ENCODE measurements around the gene RIT2. TPM values are rescaled to one million over a fixed set of nuclear protein-coding genes. Genes with fewer than 3 reads are reported as not detected.
A peak's percentile ranks its signal among the peaks of the same experiment; 100 is the strongest.
"Not testable (repeated sequence)": the region's sequence is repeated elsewhere in the genome, so short reads cannot be mapped to it uniquely, and the experiment has no call there.

RIT2 gene
- total and polyA plus RNA-seq, 11 donors: not detected

DNA sequence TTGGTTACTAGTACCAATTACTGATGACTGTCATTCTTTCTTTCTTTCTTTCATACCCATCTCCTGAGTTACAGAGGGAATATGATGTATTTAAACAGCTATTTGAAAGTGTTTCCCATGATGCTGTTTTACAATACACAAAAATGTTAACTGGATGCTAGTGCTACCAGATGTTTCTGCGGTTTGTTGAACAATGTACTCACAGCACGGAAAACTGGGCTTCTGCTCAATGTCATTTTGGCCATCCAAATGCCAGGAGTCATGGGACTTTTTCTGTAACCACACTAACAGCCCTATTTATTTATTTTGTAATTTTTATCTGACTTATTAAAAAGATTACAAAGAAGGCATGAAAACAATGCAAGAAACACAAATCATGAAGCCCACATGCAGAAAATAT, 313.8 kb downstream of the RIT2 start:
- WGBS, 4 donors: 54 to 62% (median 55%) methylated on average over 2 of the region's 2 CpGs

DNA sequence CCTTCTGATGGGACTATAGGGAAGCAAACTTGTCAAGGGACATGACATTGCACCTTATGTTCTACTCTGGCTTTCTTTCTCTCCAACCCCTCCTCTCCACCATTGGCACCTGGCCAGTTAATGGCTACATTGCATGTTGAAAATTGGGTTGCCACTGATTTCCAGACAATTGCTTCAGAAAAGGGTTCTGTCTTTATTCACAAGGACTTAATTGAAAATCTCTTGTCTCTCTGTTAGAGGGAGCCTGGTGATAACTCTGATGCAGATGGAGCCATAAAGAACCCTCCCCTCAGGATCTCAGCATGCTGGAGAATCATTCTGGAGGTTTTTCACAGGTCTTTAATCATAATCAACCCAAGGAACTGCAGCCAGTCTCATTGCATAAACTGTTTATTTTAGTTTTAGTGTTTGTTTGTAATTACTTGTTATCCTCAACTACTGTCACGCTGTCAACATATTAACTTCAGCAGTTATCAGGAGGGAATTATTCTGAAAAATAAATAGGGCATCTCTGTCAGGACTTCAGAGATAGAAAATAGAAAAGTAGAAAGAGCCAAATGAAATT, 316.8 kb downstream of the RIT2 start:
- Histone ChIP-seq H3K27ac (no peak overlapping the region), H3K36me3 (no peaks in the 10 kb centered on the region), H3K4me1 (no peaks in the 10 kb centered on the region), H3K27me3 (no peaks in the 10 kb centered on the region), H3K4me3 (no peak overlapping the region), H3K9me3 (no peaks in the 10 kb centered on the region)
- TF ChIP-seq, protein P1, sequence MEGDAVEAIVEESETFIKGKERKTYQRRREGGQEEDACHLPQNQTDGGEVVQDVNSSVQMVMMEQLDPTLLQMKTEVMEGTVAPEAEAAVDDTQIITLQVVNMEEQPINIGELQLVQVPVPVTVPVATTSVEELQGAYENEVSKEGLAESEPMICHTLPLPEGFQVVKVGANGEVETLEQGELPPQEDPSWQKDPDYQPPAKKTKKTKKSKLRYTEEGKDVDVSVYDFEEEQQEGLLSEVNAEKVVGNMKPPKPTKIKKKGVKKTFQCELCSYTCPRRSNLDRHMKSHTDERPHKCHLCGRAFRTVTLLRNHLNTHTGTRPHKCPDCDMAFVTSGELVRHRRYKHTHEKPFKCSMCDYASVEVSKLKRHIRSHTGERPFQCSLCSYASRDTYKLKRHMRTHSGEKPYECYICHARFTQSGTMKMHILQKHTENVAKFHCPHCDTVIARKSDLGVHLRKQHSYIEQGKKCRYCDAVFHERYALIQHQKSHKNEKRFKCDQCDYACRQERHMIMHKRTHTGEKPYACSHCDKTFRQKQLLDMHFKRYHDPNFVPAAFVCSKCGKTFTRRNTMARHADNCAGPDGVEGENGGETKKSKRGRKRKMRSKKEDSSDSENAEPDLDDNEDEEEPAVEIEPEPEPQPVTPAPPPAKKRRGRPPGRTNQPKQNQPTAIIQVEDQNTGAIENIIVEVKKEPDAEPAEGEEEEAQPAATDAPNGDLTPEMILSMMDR (IDR thresholded peaks at IDR 0.05): no peak
- no peak for TF ChIP-seq POLR2A (IDR thresholded peaks at IDR 0.05)
- intact Hi-C loops (cut with DNase I): no loop called here
- ATAC-seq (no peak), DNase-seq (no peak)
- 40 to 56% (median 49%) methylated on average over 1 of the region's 1 CpG for WGBS, 4 donors

More for the DNA sequence above, 313.8 kb downstream of the RIT2 start:
- intact Hi-C loops (cut with DNase I): loop anchor here in 1 of 10 donors (5.0 kb wide), 1 partner anchor 414 kb away; no protein-coding TSS in a partner anchor
- Histone ChIP-seq H3K27me3 (no peaks in the 10 kb centered on the region), H3K9me3 (no peaks in the 10 kb centered on the region), H3K27ac (no peak overlapping the region), H3K36me3 (no peaks in the 10 kb centered on the region), H3K4me1 (no peaks in the 10 kb centered on the region), H3K4me3 (no peak overlapping the region)
- ATAC-seq (no peak), DNase-seq (no peak)
- TF ChIP-seq POLR2A (IDR thresholded peaks at IDR 0.05): no peak
- TF ChIP-seq, protein P1 (IDR thresholded peaks at IDR 0.05): no peak

DNA sequence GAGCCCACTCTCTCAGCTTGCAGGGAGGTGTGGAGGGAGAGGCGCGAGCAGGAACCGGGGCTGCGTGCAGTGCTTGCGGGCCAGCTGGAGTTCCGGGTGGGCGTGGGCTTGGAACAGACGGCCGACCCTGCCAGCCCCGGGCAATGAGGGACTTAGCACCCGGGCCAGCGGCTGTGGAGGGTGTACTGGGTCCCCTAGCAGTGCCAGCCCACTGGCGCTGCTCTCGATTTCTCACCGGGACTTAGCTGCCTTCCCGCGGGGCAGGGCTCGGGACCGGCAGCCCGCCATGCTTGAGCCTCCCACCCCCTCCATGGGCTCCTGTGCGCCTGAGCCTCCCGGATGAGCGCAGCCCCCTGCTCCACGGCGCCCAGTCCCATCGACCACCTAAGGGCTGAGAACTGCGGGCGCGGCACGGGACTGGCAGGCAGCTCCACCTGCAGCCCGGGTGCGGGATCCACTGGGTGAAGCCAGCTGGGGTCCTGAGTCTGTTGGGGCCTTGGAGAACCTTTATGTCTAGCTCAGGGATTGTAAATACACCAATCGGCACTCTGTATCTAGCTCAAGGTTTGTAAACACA, 320.2 kb downstream of the RIT2 start:
- H3K4me1 ChIP-seq; H3K9me3 ChIP-seq; H3K27me3 ChIP-seq; ATAC-seq; H3K27ac ChIP-seq; H3K4me3 ChIP-seq; H3K36me3 ChIP-seq; intact Hi-C loops (cut with DNase I): not testable (repeated sequence)
- 92 to 99% (median 94%) methylated on average over 7 to 33 of the region's 33 CpGs for WGBS, 4 donors
- peak in 1 of 5 donors; percentile 9 for DNase-seq

DNA sequence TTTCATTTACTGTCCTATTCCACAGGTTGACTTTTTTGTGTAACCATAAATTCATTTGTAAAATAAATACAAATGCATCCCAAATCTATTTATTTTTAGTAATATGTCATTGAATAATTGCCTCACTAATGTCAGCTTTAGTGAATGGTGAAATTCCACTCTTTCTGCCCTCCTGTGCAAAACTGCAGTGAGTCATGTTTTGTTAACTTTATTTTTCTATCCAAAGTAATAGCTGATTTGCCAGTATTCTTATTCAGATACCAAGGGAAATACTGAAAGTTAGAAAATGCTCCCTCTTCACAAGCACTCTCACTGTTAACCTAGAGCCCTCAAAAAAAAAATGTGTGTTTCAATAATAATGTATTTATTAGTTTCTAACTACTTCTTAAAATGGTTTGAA, 322.8 kb downstream of the RIT2 start:
- ATAC-seq (no peak), DNase-seq (no peak)
- intact Hi-C loops (cut with DNase I): no loop called here
- no peaks in the 10 kb centered on the region for H3K9me3 ChIP-seq
- no peaks in the 10 kb centered on the region for H3K27me3 ChIP-seq
- H3K36me3 ChIP-seq: no peaks in the 10 kb centered on the region
- TF ChIP-seq, protein P1 (IDR thresholded peaks at IDR 0.05): no peak
- no peak for TF ChIP-seq POLR2A (IDR thresholded peaks at IDR 0.05)
- H3K4me1 ChIP-seq: no peaks in the 10 kb centered on the region
- H3K4me3 ChIP-seq: no peak overlapping the region
- H3K27ac ChIP-seq: no peak overlapping the region

DNA sequence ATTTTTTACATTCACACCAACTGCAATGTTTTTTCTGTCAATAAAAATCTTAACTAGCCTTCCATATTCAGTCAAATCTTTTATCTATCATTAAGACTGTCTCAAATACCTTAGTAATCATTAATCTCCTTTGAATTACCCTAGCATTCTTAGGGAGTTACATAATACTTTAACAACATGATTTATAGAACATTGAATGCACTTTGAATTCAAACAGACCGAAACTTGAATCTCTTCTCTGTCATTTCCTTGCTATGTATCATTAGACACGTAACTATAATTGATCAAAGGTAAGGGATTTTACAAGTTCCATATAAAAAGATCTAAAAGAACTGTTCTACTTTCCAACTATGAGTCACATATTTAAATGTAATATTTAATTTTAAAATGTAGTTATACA, 330.9 kb downstream of the RIT2 start:
- Histone ChIP-seq H3K27ac (no peak overlapping the region), H3K9me3 (no peaks in the 10 kb centered on the region), H3K27me3 (no peaks in the 10 kb centered on the region), H3K36me3 (no peaks in the 10 kb centered on the region), H3K4me3 (no peak overlapping the region), H3K4me1 (no peaks in the 10 kb centered on the region)
- no peak for TF ChIP-seq POLR2A (IDR thresholded peaks at IDR 0.05)
- TF ChIP-seq, protein P1 (IDR thresholded peaks at IDR 0.05): no peak
- DNase-seq: no peak
- no peak for ATAC-seq
- WGBS, 4 donors: 82 to 90% (median 86%) methylated on average over 2 of the region's 2 CpGs
- intact Hi-C loops (cut with DNase I): loop anchor here in 1 of 10 donors (10.0 kb wide), 1 partner anchor 60 kb away; no protein-coding TSS in a partner anchor

Measured in heart left ventricle (tissue), 16 donors.